ENCODE results near the gene SLC7A14. TPM values are rescaled to one million over a fixed set of nuclear protein-coding genes. Genes with fewer than 3 reads are reported as not detected.

The SLC7A14 gene
- polyA plus RNA-seq, 6 donors from 2014 or later, result not detected

- H3K9me3 Mint-ChIP-seq, result no peaks in the 10 kb centered on the region
- H3K36me3 Mint-ChIP-seq, result no peaks in the 10 kb centered on the region
- no peaks in the 10 kb centered on the region for H3K4me1 Mint-ChIP-seq
- no peak for ATAC-seq (ENCODE audit: low read depth in 2 of 2)
- no peak overlapping the region for H3K4me3 Mint-ChIP-seq
- DNase-seq, result no peak
- H3K27me3 Mint-ChIP-seq, result peaks cover 21 to 28% (median 26%) of the 10 kb centered on the region in 3 donors
- H3K27ac Mint-ChIP-seq, result peak overlapping the region in 1 of 6 donors; percentile 66
Observed at GRCh38 chr3:170480111-170480510, 105.8 kb downstream of the SLC7A14 start.

- H3K4me3 Mint-ChIP-seq, result no peak overlapping the region
- no peaks in the 10 kb centered on the region for H3K4me1 Mint-ChIP-seq
- H3K27me3 Mint-ChIP-seq, result peaks cover 10 to 32% (median 17%) of the 10 kb centered on the region in 3 donors
- H3K9me3 Mint-ChIP-seq, result no peaks in the 10 kb centered on the region
- DNase-seq (no peak), ATAC-seq (ENCODE audit: low read depth in 2 of 2) (no peak)
- no peaks in the 10 kb centered on the region for H3K36me3 Mint-ChIP-seq
- H3K27ac Mint-ChIP-seq, result no peak overlapping the region
Observed at GRCh38 chr3:170477395-170477794, 108.5 kb downstream of the SLC7A14 start.

- Mint-ChIP-seq H3K27me3 (peaks cover 15 to 41% (median 25%) of the 10 kb centered on the region in 3 donors), H3K4me1 (no peaks in the 10 kb centered on the region), H3K4me3 (no peak overlapping the region), H3K36me3 (no peaks in the 10 kb centered on the region), H3K27ac (no peak overlapping the region), H3K9me3 (no peaks in the 10 kb centered on the region)
- no peak for DNase-seq
- no peak for ATAC-seq (ENCODE audit: low read depth in 2 of 2)
Observed at GRCh38 chr3:170476291-170476690, 109.6 kb downstream of the SLC7A14 start.

GRCh38 chr3:170475092-170475685 lies 110.7 kb downstream of the SLC7A14 start:
- Mint-ChIP-seq H3K36me3 (no peaks in the 10 kb centered on the region), H3K9me3 (no peaks in the 10 kb centered on the region), H3K27ac (no peak overlapping the region), H3K4me1 (no peaks in the 10 kb centered on the region), H3K4me3 (no peak overlapping the region), H3K27me3 (peaks cover 25 to 44% (median 35%) of the 10 kb centered on the region in 3 donors)
- ATAC-seq (ENCODE audit: low read depth in 2 of 2), result no peak
- DNase-seq, result no peak

- Mint-ChIP-seq H3K4me3 (peak overlapping the region in 1 of 8 donors; percentile 4), H3K27ac (no peak overlapping the region), H3K4me1 (no peaks in the 10 kb centered on the region), H3K9me3 (no peaks in the 10 kb centered on the region), H3K27me3 (peaks cover 24 to 50% (median 38%) of the 10 kb centered on the region in 3 donors), H3K36me3 (no peaks in the 10 kb centered on the region)
- ATAC-seq (ENCODE audit: low read depth in 2 of 2), result no peak
- DNase-seq, result no peak
Observed at GRCh38 chr3:170473358-170473757, 112.5 kb downstream of the SLC7A14 start.

- ATAC-seq (ENCODE audit: low read depth in 2 of 2), result no peak
- H3K36me3 Mint-ChIP-seq, result no peaks in the 10 kb centered on the region
- H3K4me1 Mint-ChIP-seq, result no peaks in the 10 kb centered on the region
- no peak overlapping the region for H3K4me3 Mint-ChIP-seq
- H3K27ac Mint-ChIP-seq, result no peak overlapping the region
- no peak for DNase-seq
- H3K27me3 Mint-ChIP-seq, result peaks cover 27 to 57% (median 38%) of the 10 kb centered on the region in 3 donors
- H3K9me3 Mint-ChIP-seq, result no peaks in the 10 kb centered on the region
Observed at GRCh38 chr3:170471149-170471548, 114.7 kb downstream of the SLC7A14 start.

GRCh38 chr3:170470063-170471016 lies 115.5 kb downstream of the SLC7A14 start:
- no peaks in the 10 kb centered on the region for H3K36me3 Mint-ChIP-seq
- ATAC-seq (ENCODE audit: low read depth in 2 of 2) (no peak), DNase-seq (no peak)
- no peaks in the 10 kb centered on the region for H3K9me3 Mint-ChIP-seq
- H3K4me1 Mint-ChIP-seq, result no peaks in the 10 kb centered on the region
- H3K27me3 Mint-ChIP-seq, result peaks cover 28 to 57% (median 38%) of the 10 kb centered on the region in 3 donors
- H3K4me3 Mint-ChIP-seq, result no peak overlapping the region
- H3K27ac Mint-ChIP-seq, result no peak overlapping the region

GRCh38 chr3:170469151-170470062 lies 116.5 kb downstream of the SLC7A14 start:
- Mint-ChIP-seq H3K27ac (no peak overlapping the region), H3K4me1 (no peaks in the 10 kb centered on the region), H3K9me3 (no peaks in the 10 kb centered on the region), H3K36me3 (no peaks in the 10 kb centered on the region), H3K4me3 (no peak overlapping the region), H3K27me3 (peaks cover 28 to 52% (median 34%) of the 10 kb centered on the region in 3 donors)
- ATAC-seq (ENCODE audit: low read depth in 2 of 2) (no peak), DNase-seq (no peak)

- Mint-ChIP-seq H3K27me3 (peaks cover 34 to 49% (median 40%) of the 10 kb centered on the region in 3 donors), H3K9me3 (no peaks in the 10 kb centered on the region), H3K4me1 (no peaks in the 10 kb centered on the region), H3K36me3 (no peaks in the 10 kb centered on the region), H3K4me3 (no peak overlapping the region), H3K27ac (peak overlapping the region in 1 of 6 donors; percentile 22)
- DNase-seq (no peak), ATAC-seq (ENCODE audit: low read depth in 2 of 2) (no peak)
Observed at GRCh38 chr3:170467571-170468147, 118.2 kb downstream of the SLC7A14 start.

- no peak for ATAC-seq (ENCODE audit: low read depth in 2 of 2)
- H3K27ac Mint-ChIP-seq, result no peak overlapping the region
- H3K4me3 Mint-ChIP-seq, result no peak overlapping the region
- H3K36me3 Mint-ChIP-seq, result no peaks in the 10 kb centered on the region
- no peaks in the 10 kb centered on the region for H3K9me3 Mint-ChIP-seq
- DNase-seq, result no peak
- peaks cover 38 to 53% (median 43%) of the 10 kb centered on the region in 3 donors for H3K27me3 Mint-ChIP-seq
- H3K4me1 Mint-ChIP-seq, result no peaks in the 10 kb centered on the region
Observed at GRCh38 chr3:170467007-170467406, 118.9 kb downstream of the SLC7A14 start.

- ATAC-seq (ENCODE audit: low read depth in 2 of 2), result no peak
Observed at GRCh38 chr3:170465955-170466354, 119.9 kb downstream of the SLC7A14 start.

GRCh38 chr3:170463011-170463410 lies 122.9 kb downstream of the SLC7A14 start:
- H3K36me3 Mint-ChIP-seq, result no peaks in the 10 kb centered on the region
- peaks cover 25 to 43% (median 34%) of the 10 kb centered on the region in 3 donors for H3K27me3 Mint-ChIP-seq
- no peak overlapping the region for H3K4me3 Mint-ChIP-seq
- H3K9me3 Mint-ChIP-seq, result no peaks in the 10 kb centered on the region
- no peak for ATAC-seq (ENCODE audit: low read depth in 2 of 2)
- H3K4me1 Mint-ChIP-seq, result no peaks in the 10 kb centered on the region
- H3K27ac Mint-ChIP-seq, result no peak overlapping the region
- DNase-seq, result no peak

More at GRCh38 chr3:170465955-170466354, 119.9 kb downstream of the SLC7A14 start:
- Mint-ChIP-seq H3K27me3 (peaks cover 33 to 48% (median 38%) of the 10 kb centered on the region in 3 donors), H3K36me3 (no peaks in the 10 kb centered on the region), H3K4me3 (no peak overlapping the region), H3K27ac (no peak overlapping the region), H3K4me1 (no peaks in the 10 kb centered on the region), H3K9me3 (no peaks in the 10 kb centered on the region)
- DNase-seq, result no peak

- Mint-ChIP-seq H3K4me3 (no peak overlapping the region), H3K36me3 (no peaks in the 10 kb centered on the region), H3K4me1 (no peaks in the 10 kb centered on the region), H3K27ac (peak overlapping the region in 1 of 6 donors; percentile 13), H3K27me3 (peaks cover 27 to 53% (median 47%) of the 10 kb centered on the region in 3 donors), H3K9me3 (peaks cover 0 to 4% (median 0%) of the 10 kb centered on the region in 7 donors)
- DNase-seq, result no peak
- no peak for ATAC-seq (ENCODE audit: low read depth in 2 of 2)
Observed at GRCh38 chr3:170458285-170458684, 127.6 kb downstream of the SLC7A14 start.
